Stimulated activated CD4-positive, alpha-beta T cell treated with anti-CD3 and anti-CD28 coated beads, Interleukin-15, amount 100 ng/mL, for 24 hours (primary cell): Measurements from ENCODE around the gene CLEC12A.
A peak's percentile ranks its signal among the peaks of the same experiment; 100 is the strongest.
"Not testable (repeated sequence)": the region's sequence is repeated elsewhere in the genome, so short reads cannot be mapped to it uniquely, and the experiment has no call there.

Experiments used
- DNase-seq: peaks from one replicate; pipeline ENCODE4 v3.0.0-alpha.2; 2020

CLEC12A gene

GRCh38 chr12:9971181-9971580 lies at the start of gene CLEC12A:
TSS of gene CLEC12A (plus strand) at chr12:9971409. CDS start at chr12:9971597, 188 bp downstream.
- no peak for DNase-seq

GRCh38 chr12:9922429-9922828 lies 48.8 kb upstream of the CLEC12A start:
- no peak for DNase-seq

- DNase-seq = peak; percentile 8
These were observed 45.4 kb upstream of the CLEC12A start for GRCh38 chr12:9925705-9926393.

- no peak for DNase-seq
These were observed 44.3 kb upstream of the CLEC12A start for GRCh38 chr12:9926876-9927275.

- DNase-seq = no peak
These were observed 42.6 kb upstream of the CLEC12A start for GRCh38 chr12:9928607-9929006.

GRCh38 chr12:9931245-9931644 lies 40.0 kb upstream of the CLEC12A start:
- DNase-seq = no peak

GRCh38 chr12:9932270-9932669 lies 38.9 kb upstream of the CLEC12A start, which contains the start of gene CLEC2A:
TSS of gene CLEC2A (minus strand) at chr12:9932370. CDS start at chr12:9932329, 41 bp downstream.
- DNase-seq = no peak

- DNase-seq = no peak
These were observed 37.3 kb upstream of the CLEC12A start for GRCh38 chr12:9933958-9934357.

GRCh38 chr12:9935026-9935425 lies 36.2 kb upstream of the CLEC12A start:
- no peak for DNase-seq

GRCh38 chr12:9936591-9936990 lies 34.6 kb upstream of the CLEC12A start:
- no peak for DNase-seq

GRCh38 chr12:9940375-9940774 lies 30.8 kb upstream of the CLEC12A start:
- no peak for DNase-seq

GRCh38 chr12:9941838-9942237 lies 29.4 kb upstream of the CLEC12A start:
- DNase-seq = no peak

- DNase-seq = peak; percentile 19
These were observed 28.0 kb upstream of the CLEC12A start for GRCh38 chr12:9943240-9943639.

- DNase-seq = no peak
These were observed 26.8 kb upstream of the CLEC12A start for GRCh38 chr12:9944391-9944790.

GRCh38 chr12:9947674-9948073 lies 23.5 kb upstream of the CLEC12A start:
- no peak for DNase-seq

- no peak for DNase-seq
These were observed 22.5 kb upstream of the CLEC12A start for GRCh38 chr12:9948606-9949296.

- peak; percentile 36 for DNase-seq
These were observed 20.1 kb upstream of the CLEC12A start for GRCh38 chr12:9951026-9951675.

- DNase-seq = not testable (repeated sequence)
These were observed 18.1 kb upstream of the CLEC12A start for GRCh38 chr12:9952954-9953729.

GRCh38 chr12:9957834-9958233 lies 13.4 kb upstream of the CLEC12A start:
- no peak for DNase-seq

GRCh38 chr12:9960590-9960989 lies 10.6 kb upstream of the CLEC12A start:
- no peak for DNase-seq

- no peak for DNase-seq
These were observed 10.1 kb upstream of the CLEC12A start for GRCh38 chr12:9961106-9961505.

GRCh38 chr12:9961901-9962300 lies 9.3 kb upstream of the CLEC12A start:
- no peak for DNase-seq

GRCh38 chr12:9969673-9970072 lies 1.5 kb upstream of the CLEC12A start:
- no peak for DNase-seq
